HG02970 (cell line): Measurements from ENCODE around the gene ST3GAL3.

ENCODE experiments used
- ATAC-seq: cut with Tn5 transposase; IDR thresholded peaks from one replicate; pipeline ENCODE4 v1.9.1; 2021; ENCODE audit warnings: mild to moderate bottlenecking, moderate library complexity, moderate number of reproducible peaks; ENCODE audit not compliant: unreplicated experiment, low FRiP score

The ST3GAL3 gene

DNA sequence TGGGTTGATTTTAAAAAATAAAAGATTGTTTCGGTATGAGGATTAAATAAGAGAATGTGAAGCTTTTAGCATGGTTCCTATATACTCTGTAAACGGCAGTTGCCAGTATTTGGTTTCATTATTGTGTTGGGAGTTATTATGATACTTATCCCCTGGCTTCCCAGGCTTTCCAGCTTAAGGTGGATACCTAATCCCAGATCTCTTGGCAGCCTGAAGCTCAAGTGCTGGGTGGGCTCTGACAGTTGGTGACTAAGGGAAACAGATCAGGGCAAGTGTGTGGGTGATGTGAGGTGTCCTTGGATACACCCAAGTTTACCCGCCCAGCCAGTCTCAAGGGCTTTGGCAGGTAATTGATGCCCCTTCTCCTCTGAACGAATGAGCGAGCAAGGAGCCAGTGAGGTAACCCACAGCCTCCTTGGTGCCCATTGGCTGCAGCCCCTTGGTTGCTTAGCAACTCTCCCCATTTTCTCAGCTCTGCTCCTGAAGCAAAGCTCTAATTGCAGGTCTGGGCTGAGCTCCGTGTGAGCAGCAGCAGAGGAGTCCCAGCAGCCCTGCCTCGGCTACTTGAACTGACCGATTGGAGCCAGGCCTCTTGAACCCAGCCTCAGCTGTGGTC lies 245.5 kb downstream of the ST3GAL3 start:
- no peak for ATAC-seq

DNA sequence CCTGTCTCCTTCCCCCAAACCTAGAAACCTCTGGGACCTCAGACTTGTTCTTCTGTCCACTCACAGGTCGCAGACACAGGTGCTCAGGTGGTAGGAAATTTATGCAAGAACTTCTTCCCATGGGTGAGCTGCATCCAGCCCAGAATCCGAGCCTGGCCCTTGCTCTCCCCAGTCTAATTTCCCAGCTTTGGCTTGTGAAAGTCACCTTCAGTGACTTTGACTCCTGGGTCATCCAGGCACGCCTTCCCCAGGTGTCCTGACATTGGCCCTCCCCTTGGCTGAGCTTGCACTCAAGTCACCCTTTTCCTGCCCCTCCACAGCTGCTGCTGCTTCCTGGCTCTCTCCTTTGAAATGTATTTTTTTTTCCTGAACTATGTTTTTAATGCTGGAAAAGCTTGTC lies 246.0 kb downstream of the ST3GAL3 start:
- ATAC-seq, result no peak

DNA sequence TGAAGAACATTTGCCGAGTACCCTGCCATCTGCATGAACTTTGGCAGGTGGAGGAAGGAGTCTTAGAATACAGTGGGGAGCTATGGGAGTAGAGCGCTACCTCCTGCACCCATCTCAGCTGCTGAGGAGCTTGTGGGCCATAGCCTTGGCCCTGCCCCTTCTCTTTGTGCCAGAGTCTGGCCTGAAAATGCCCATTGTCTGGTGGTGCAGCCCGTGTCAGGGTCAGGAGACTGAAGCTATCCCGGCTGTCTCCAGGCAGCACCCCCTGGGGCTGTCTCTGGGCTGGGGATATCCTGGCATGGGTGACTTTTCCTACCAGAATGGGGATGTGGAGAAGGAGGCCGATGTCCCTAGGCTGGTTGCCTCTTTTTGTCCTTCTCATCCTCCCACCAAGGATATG lies 246.7 kb downstream of the ST3GAL3 start:
- no peak for ATAC-seq

DNA sequence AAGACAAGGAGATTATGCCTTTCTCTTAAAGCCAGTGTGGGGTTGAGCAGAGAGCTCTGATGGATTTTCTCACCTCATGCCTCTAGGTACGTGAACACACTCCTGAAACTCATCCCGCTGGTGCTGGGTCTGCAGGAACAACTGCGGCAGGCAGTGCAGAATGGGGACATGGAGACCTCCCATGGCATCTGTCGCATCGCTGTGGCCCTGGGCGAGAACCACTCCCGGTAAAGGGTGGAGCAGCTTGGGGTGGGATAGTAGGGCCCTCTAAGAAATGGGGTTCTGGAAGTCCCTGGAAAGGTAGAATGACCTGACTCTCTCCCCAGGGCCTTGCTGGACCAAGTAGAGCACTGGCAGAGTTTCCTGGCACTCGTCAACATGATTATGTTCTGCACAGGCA lies 248.9 kb downstream of the ST3GAL3 start:
- ATAC-seq, result no peak

DNA sequence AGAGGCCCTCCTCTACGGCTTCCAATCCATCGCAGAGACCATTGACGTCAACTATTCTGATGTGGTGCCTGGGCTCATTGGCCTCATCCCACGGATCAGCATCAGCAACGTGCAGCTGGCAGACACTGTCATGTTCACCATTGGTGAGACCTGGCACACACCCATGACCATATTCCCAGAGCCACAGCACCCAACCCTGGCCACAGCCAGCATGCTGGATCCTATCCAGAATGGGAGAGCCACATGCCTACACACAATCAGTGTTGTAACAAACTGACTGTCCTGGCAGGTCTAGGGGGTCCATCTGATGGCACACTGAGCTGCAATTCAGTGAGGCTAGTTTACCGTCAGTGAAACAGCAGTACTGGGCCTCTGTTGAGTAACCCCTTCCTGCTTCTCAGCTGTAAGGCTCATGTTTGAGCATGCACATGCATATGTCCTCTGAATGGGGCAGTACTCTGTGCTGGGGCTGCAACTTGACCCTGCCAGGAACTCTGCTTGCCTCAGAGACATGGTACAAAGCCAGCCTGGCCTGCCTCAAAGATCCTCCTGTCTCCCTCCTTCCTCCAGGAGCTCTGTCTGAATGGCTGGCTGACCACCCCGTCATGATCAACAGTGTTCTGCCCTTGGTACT lies 250.2 kb downstream of the ST3GAL3 start:
- no peak for ATAC-seq

DNA sequence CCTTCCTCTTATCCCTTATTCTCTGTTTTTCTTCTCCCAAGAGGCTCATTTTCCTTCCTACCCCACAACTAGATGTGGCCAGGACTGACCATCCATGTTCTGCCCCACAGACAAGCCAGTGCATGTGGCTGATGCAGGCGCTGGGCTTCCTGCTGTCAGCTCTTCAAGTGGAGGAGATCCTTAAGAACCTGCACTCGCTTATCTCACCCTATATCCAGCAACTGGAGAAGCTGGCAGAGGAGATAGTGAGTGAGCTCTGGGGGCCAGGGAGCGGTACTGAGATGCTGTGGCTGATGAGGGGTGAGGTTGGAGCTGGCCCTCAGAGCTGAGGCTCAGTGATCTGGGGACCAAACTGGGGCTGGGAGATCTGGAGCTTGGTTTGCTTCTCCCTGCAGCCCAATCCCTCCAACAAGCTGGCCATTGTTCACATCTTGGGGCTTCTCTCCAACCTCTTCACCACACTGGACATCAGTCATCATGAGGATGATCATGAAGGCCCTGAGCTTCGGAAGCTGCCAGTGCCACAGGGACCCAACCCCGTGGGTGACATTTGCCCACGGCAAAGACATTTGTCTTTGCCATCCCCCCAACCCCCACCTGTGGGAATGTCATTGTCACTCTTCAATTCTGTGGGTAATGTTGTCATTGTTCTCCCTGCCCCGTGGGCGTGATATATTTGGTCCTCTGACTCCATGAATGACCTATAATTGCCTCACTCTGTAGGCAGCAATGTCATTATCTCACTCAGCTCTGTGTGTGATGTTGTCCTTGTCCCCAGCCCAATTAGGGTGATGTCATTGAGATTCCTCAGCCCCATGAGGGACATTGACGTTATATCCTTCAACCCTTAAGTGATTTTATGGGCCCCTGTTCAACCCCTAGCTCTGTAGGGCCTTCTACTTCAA lies 251.3 kb downstream of the ST3GAL3 start:
- no peak for ATAC-seq

DNA sequence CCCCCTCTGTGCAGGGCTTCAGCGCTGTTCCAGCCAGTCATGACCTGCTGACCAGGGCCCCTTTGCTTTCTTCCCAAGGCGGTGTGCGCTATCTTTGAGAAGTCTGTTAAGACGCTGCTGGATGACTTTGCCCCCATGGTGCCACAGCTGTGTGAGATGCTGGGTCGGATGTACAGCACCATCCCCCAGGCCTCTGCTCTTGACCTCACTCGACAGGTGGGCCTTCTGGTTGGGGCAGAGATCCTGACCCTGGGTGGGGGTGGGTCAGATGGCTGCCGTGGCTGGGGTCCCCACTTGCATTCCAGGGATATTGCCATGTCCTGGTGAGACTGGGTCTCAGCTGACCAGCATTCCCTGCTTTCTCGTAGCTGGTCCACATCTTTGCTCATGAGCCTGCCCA lies 253.5 kb downstream of the ST3GAL3 start:
- no peak for ATAC-seq

- no peak for ATAC-seq
These were observed 254.4 kb downstream of the ST3GAL3 start for GRCh38 chr1:43961692-43962091.

GRCh38 chr1:43962324-43962723 lies 255.0 kb downstream of the ST3GAL3 start:
- ATAC-seq, result no peak

DNA sequence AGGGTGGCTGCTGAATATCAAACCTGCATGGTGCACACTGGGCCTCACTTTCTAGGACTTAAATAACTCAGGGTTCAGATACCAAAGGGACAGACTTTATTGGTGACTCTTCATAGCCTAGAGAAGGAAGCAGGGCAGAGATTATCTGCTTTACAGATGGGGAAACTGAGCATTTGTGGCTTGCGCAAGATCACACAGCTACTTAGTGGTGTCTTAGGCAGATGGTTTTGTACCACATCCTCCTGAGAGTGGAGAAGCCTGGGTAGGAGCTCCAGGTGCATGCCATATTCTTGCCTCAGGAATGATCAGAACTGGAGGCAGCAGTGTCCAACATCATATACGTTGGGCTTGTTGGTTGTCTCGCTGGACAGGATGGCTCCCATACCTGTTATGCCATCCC lies 255.7 kb downstream of the ST3GAL3 start:
- no peak for ATAC-seq

GRCh38 chr1:43963890-43964289 lies 256.6 kb downstream of the ST3GAL3 start:
- ATAC-seq, result no peak

- ATAC-seq, result no peak
These were observed 258.0 kb downstream of the ST3GAL3 start for GRCh38 chr1:43965316-43965715.

GRCh38 chr1:43968348-43968948 lies 261.1 kb downstream of the ST3GAL3 start:
- ATAC-seq, result no peak

- ATAC-seq, result no peak
These were observed 262.0 kb downstream of the ST3GAL3 start for GRCh38 chr1:43969416-43969745.

GRCh38 chr1:43969746-43970466 lies 262.6 kb downstream of the ST3GAL3 start, which contains the start of gene DPH2:
Gene DPH2 (plus strand): TSS chr1:43970010. CDS start chr1:43970176, 166 bp downstream.
- peak; percentile 79 for ATAC-seq

- ATAC-seq, result no peak
These were observed 263.2 kb downstream of the ST3GAL3 start for GRCh38 chr1:43970502-43970901.

DNA sequence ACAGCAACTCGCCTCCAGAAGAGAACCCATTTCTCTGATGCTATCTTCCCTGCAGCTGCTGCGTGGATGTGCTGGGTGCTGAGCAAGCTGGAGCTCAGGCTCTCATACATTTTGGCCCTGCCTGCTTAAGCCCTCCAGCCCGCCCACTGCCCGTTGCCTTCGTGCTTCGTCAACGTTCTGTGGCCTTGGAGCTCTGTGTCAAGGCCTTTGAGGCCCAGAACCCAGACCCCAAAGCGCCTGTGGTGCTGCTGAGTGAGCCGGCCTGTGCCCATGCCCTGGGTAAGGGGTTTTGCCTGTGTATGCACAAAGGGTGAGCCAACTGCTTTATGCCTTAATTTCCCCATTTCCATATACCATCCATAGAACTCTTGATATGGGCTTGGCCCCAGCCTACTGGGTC lies 263.6 kb downstream of the ST3GAL3 start:
- no peak for ATAC-seq

- no peak for ATAC-seq
These were observed 264.1 kb downstream of the ST3GAL3 start for GRCh38 chr1:43971336-43971980.

- ATAC-seq, result no peak
These were observed 266.7 kb downstream of the ST3GAL3 start for GRCh38 chr1:43973981-43974442.
